Endothelial cell of umbilical vein (primary cell): Measurements from ENCODE around the gene RIT2. TPM values are rescaled to one million over a fixed set of nuclear protein-coding genes. Genes with fewer than 3 reads are reported as not detected.

Experiments used
- BruUV-seq: library from RNA; stranded (reverse); fragments of 400-500 nt; replicated peaks from 2 replicates; lab custom pipeline; 2021; lab: Mats Ljungman, UMichigan
- CTCF ChIA-PET: fragments of 300-600, 350-600 bp; sonication (Branson Sonifier 250); formaldehyde crosslinking; loops from one replicate; lab custom pipeline; 2021; ENCODE audit warnings: antibody characterized with exemption, inconsistent platforms; lab: Charles Lee
- POLR2A ChIA-PET: fragments of 300-600, 350-600 bp; sonication (Branson Sonifier 250); formaldehyde crosslinking; loops from one replicate; lab custom pipeline; 2021; ENCODE audit warnings: antibody characterized with exemption, inconsistent platforms; lab: Charles Lee
- DNase-seq: peaks from one replicate; pipeline ENCODE4 v3.0.0-alpha.2; 2011; ENCODE audit warnings: low read depth, low spot score
- FAIRE-seq: peaks from 2 replicates; lab custom pipeline; 2011; peaks lifted over from hg19 to GRCh38; lab: Jason Lieb, UNC
- H2AFZ ChIP-seq: 2 replicates; pipeline ENCODE4 v1.6.0; 2012; ENCODE audit warnings: low read depth, low read length, control low read depth, inconsistent platforms
- H3K27ac ChIP-seq: 2 replicates; pipeline ENCODE4 v1.5.1; 2011; ENCODE audit warnings: low read depth, mild to moderate bottlenecking, control low read depth, low read length, moderate library complexity; ENCODE audit not compliant: insufficient read depth
- H3K27me3 ChIP-seq, 2 experiments: 2 replicates each; pipeline versions ENCODE4 v1.6.0 to v1.6.1; 2011; ENCODE audit warnings: low read length in 2 of 2, mixed read lengths in 1 of 2; ENCODE audit not compliant: control insufficient read depth in 2 of 2, insufficient read depth in 2 of 2
- H3K36me3 ChIP-seq, 2 experiments: 2 replicates in 1 of 2; 3 replicates in 1 of 2; pipeline ENCODE4 v1.5.1; 2011; ENCODE audit warnings: low read length in 2 of 2, mild to moderate bottlenecking in 1 of 2, moderate library complexity in 1 of 2; ENCODE audit not compliant: control insufficient read depth in 2 of 2, insufficient read depth in 2 of 2; ENCODE audit errors: extremely low read depth in 1 of 2
- H3K4me1 ChIP-seq: 3 replicates; pipeline ENCODE4 v1.5.1; 2011; ENCODE audit warnings: mild to moderate bottlenecking, low read length; ENCODE audit not compliant: control insufficient read depth, insufficient read depth; ENCODE audit errors: extremely low read depth
- H3K4me2 ChIP-seq: 2 replicates; pipeline ENCODE4 v1.6.1; 2011; ENCODE audit warnings: low read length, control low read depth, mixed read lengths; ENCODE audit not compliant: insufficient read depth
- H3K4me3 ChIP-seq, 3 experiments: fragments of 200-600 bp in 1 of 3; sonication (generic), shearing (Covaris generic) in 1 of 3; replicated peaks in 1 of 3; 2 replicates each; pipeline ENCODE4 v1.5.1; 2011 to 2016; ENCODE audit warnings: control low read depth in 3 of 3, low read length in 3 of 3, mild to moderate bottlenecking in 2 of 3, inconsistent platforms in 1 of 3, low read depth in 1 of 3, moderate library complexity in 1 of 3; ENCODE audit not compliant: insufficient read depth in 1 of 3
- H3K79me2 ChIP-seq: 2 replicates; pipeline ENCODE4 v1.6.0; 2012; ENCODE audit warnings: low read length, inconsistent platforms; ENCODE audit not compliant: control insufficient read depth, insufficient read depth
- H3K9ac ChIP-seq: replicated peaks from 2 replicates; pipeline ENCODE3; 2011; ENCODE audit warnings: low read length, control low read depth; ENCODE audit not compliant: insufficient read depth; ENCODE audit errors: extremely low read depth
- H3K9me1 ChIP-seq: replicated peaks from 3 replicates; pipeline ENCODE4 v1.6.0; 2011; ENCODE audit warnings: mild to moderate bottlenecking, low read length; ENCODE audit not compliant: control insufficient read depth, insufficient read depth; ENCODE audit errors: extremely low read depth
- H3K9me3 ChIP-seq: replicated peaks from 2 replicates; pipeline ENCODE4 v1.5.1; 2012; ENCODE audit warnings: low read length, inconsistent platforms; ENCODE audit not compliant: control insufficient read depth, insufficient read depth
- H4K20me1 ChIP-seq: replicated peaks from 2 replicates; pipeline ENCODE3; 2011; ENCODE audit warnings: mild to moderate bottlenecking, low read length; ENCODE audit not compliant: control insufficient read depth, insufficient read depth; ENCODE audit errors: extremely low read depth
- CTCF ChIP-seq, 2 donors: IDR thresholded peaks; 1 replicate in 1 of 2; 2 replicates in 1 of 2; pipeline ENCODE4 v1.5.1; 2011; ENCODE audit warnings: low read length in 2 of 2, mild to moderate bottlenecking in 2 of 2, moderate library complexity in 2 of 2, control low read depth in 1 of 2, inconsistent platforms in 1 of 2, low read depth in 1 of 2; ENCODE audit not compliant: insufficient read depth in 1 of 2; ENCODE audit errors: extremely low read depth in 1 of 2
- EZH2 ChIP-seq: IDR thresholded peaks from 2 replicates; pipeline ENCODE4 v1.6.1; 2012; ENCODE audit warnings: borderline replicate concordance, low read depth, mild to moderate bottlenecking, moderate library complexity, low read length, inconsistent platforms; ENCODE audit not compliant: severe bottlenecking
- FOS ChIP-seq: IDR thresholded peaks from 2 replicates; pipeline ENCODE4 v1.6.1; 2011; ENCODE audit warnings: mild to moderate bottlenecking, low read length, moderate library complexity, borderline replicate concordance; ENCODE audit not compliant: insufficient read depth
- GATA2 ChIP-seq: IDR thresholded peaks from 2 replicates; pipeline ENCODE4 v1.7.0; 2011; ENCODE audit warnings: low read depth, mild to moderate bottlenecking, moderate library complexity, mixed read lengths, low read length; ENCODE audit not compliant: insufficient read length, insufficient read depth
- JUN ChIP-seq: IDR thresholded peaks from 2 replicates; pipeline ENCODE4 v1.6.1; 2011; ENCODE audit warnings: borderline replicate concordance, low read depth; ENCODE audit not compliant: insufficient read length, insufficient read depth
- MYC ChIP-seq: IDR thresholded peaks from one replicate; pipeline ENCODE4 v1.6.1; 2011; ENCODE audit warnings: mild to moderate bottlenecking, low read depth, low read length
- POLR2A ChIP-seq: IDR thresholded peaks from 2 replicates; pipeline ENCODE4 v1.6.1; 2012; ENCODE audit warnings: low read depth, mild to moderate bottlenecking, control low read depth, low read length
- POLR2AphosphoS5 ChIP-seq: IDR thresholded peaks from 2 replicates; pipeline ENCODE4 v1.6.1; 2012; ENCODE audit warnings: low read depth, mild to moderate bottlenecking, control low read depth, low read length, moderate library complexity; ENCODE audit not compliant: insufficient read depth
- dilution Hi-C: fragments of 300-500 bp; cut with MboI; formaldehyde crosslinking; loops from one replicate; pipeline ENCODE4 v1.15.0; 2019; ENCODE audit warnings: low sequenced_read_pairs; ENCODE audit not compliant: extremely low pct_ligation_motif_present
- intact Hi-C: fragments of 100-400 bp; cut with micrococcal nuclease; formaldehyde crosslinking; loops from one replicate; pipeline ENCODE4 v1.10.0; 2022
- polyA plus RNA-seq, 4 experiments: library from polyadenylated mRNA; depleted of rRNA in 3 of 4; stranded (reverse) in 3 of 4; unstranded in 1 of 4; fragments of >200 nt; gene quantifications; 2 replicates each; pipeline versions ENCODE4 v1.2.1 to v1.2.3, GENCODE V29; 2011 to 2012; ENCODE audit warnings: missing spikeins in 1 of 4
- total RNA-seq: library from RNA; stranded (reverse); gene quantifications from 2 replicates; pipeline ENCODE4 v1.2.3, GENCODE V29; 2021
- TF ChIP-seq, protein P1 (sequence below): IDR thresholded peaks from 2 replicates; pipeline ENCODE4 v1.6.1; 2011; ENCODE audit not compliant: insufficient read depth, insufficient read length

Gene RIT2
- total and polyA plus RNA-seq, 2 donors (not counting 3 experiments of a cell fraction or from before 2014, with no cell fraction given), result not detected

- BruUV-seq, result no TSS peak
- dilution Hi-C loops, result no loop called here
- no peaks in the 10 kb centered on the region for H3K9me3 ChIP-seq
Measured at GRCh38 chr18:43017622-43018021, 97.9 kb downstream of the RIT2 start.

More at GRCh38 chr18:43017622-43018021, 97.9 kb downstream of the RIT2 start:
- DNase-seq (no peak), FAIRE-seq (no peak)
- H3K4me3 ChIP-seq, result no peak overlapping the region
- no peaks in the 10 kb centered on the region for H3K36me3 ChIP-seq
- no peak overlapping the region for H2AFZ ChIP-seq
- no peaks in the 10 kb centered on the region for H3K79me2 ChIP-seq
- CTCF ChIA-PET, result no interaction called here
- intact Hi-C loops, result no loop called here
- H3K27ac ChIP-seq, result no peak overlapping the region
- TF ChIP-seq POLR2AphosphoS5 (no peak), MYC (no peak), GATA2 (no peak), FOS (no peak), CTCF (IDR thresholded peaks at IDR 0.05; ENCODE audit: extremely low read depth in 1 of 2, insufficient read depth in 1 of 2, low read depth in 1 of 2, low read length in 2 of 2) (no peak), POLR2A (no peak), JUN (no peak), EZH2 (no peak)
- TF ChIP-seq, protein P1, sequence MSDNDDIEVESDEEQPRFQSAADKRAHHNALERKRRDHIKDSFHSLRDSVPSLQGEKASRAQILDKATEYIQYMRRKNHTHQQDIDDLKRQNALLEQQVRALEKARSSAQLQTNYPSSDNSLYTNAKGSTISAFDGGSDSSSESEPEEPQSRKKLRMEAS, result no peak
- POLR2A ChIA-PET, result no interaction called here
- no peak overlapping the region for H3K9ac ChIP-seq
- no peaks in the 10 kb centered on the region for H3K4me1 ChIP-seq
- no peaks in the 10 kb centered on the region for H3K27me3 ChIP-seq
- H3K4me2 ChIP-seq, result no peak overlapping the region
- H3K9me1 ChIP-seq, result no peaks in the 10 kb centered on the region
- no peaks in the 10 kb centered on the region for H4K20me1 ChIP-seq
